Neural cell (in vitro differentiated cells): Measurements from ENCODE around the gene GOT1.

Experiments used
- CTCF ChIP-seq: fragments of 450-650 bp; IDR thresholded peaks from 2 replicates; pipeline ENCODE4 v1.5.1; 2014; ENCODE audit warnings: antibody characterized with exemption, mild to moderate bottlenecking, moderate library complexity; ENCODE audit not compliant: poor library complexity, severe bottlenecking
- EP300 ChIP-seq: fragments of 450-650 bp; conservative IDR thresholded peaks from 2 replicates; pipeline ENCODE4 v1.6.1; 2014; ENCODE audit warnings: antibody characterized with exemption, mild to moderate bottlenecking, moderate library complexity; ENCODE audit not compliant: poor library complexity, severe bottlenecking
- EZH2 ChIP-seq: fragments of 200-600, 300-800 bp; shearing (Covaris generic), sonication (generic); IDR thresholded peaks from 2 replicates; pipeline ENCODE4 v1.6.1; 2014; ENCODE audit warnings: antibody characterized with exemption, low read length, borderline replicate concordance, mild to moderate bottlenecking; ENCODE audit not compliant: insufficient read depth, poor library complexity, severe bottlenecking
- MXI1 ChIP-seq: fragments of 450-650 bp; conservative IDR thresholded peaks from 2 replicates; pipeline ENCODE4 v1.6.1; 2014; ENCODE audit warnings: antibody characterized with exemption, mild to moderate bottlenecking; ENCODE audit not compliant: poor library complexity, severe bottlenecking
- POLR2AphosphoS5 ChIP-seq: IDR thresholded peaks from 2 replicates; pipeline ENCODE4 v1.6.1; 2012
- RAD21 ChIP-seq: fragments of 450-650 bp; conservative IDR thresholded peaks from 2 replicates; pipeline ENCODE4 v1.6.1; 2014; ENCODE audit warnings: antibody characterized with exemption, mild to moderate bottlenecking, moderate library complexity
- TF ChIP-seq, protein P1 (sequence below): IDR thresholded peaks from 2 replicates; pipeline ENCODE4 v1.6.1; 2012; ENCODE audit warnings: borderline replicate concordance

DNA sequence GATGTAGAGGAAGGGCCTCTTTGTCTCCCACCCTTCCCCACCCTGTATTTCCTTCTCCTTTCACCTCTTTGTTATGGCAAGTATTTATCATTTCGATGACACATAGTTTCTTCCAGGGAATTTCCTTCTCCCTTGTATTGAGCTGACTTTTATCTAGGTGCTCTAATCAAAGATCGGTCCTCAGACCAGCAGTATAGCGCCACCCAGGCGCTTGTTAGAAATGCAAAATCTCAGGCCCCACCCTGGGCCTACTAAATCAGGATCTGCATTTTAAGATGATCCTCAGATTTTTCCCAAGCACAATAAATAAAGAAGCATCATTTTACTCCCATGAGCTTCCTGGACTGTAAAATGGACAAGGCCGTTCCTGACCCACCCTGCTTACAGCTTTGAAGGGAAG lies 12.0 kb upstream of the GOT1 start:
- TF ChIP-seq CTCF (no peak), EZH2 (no peak), RAD21 (no peak), EP300 (no peak), POLR2AphosphoS5 (no peak), MXI1 (no peak)
- TF ChIP-seq, protein P1, sequence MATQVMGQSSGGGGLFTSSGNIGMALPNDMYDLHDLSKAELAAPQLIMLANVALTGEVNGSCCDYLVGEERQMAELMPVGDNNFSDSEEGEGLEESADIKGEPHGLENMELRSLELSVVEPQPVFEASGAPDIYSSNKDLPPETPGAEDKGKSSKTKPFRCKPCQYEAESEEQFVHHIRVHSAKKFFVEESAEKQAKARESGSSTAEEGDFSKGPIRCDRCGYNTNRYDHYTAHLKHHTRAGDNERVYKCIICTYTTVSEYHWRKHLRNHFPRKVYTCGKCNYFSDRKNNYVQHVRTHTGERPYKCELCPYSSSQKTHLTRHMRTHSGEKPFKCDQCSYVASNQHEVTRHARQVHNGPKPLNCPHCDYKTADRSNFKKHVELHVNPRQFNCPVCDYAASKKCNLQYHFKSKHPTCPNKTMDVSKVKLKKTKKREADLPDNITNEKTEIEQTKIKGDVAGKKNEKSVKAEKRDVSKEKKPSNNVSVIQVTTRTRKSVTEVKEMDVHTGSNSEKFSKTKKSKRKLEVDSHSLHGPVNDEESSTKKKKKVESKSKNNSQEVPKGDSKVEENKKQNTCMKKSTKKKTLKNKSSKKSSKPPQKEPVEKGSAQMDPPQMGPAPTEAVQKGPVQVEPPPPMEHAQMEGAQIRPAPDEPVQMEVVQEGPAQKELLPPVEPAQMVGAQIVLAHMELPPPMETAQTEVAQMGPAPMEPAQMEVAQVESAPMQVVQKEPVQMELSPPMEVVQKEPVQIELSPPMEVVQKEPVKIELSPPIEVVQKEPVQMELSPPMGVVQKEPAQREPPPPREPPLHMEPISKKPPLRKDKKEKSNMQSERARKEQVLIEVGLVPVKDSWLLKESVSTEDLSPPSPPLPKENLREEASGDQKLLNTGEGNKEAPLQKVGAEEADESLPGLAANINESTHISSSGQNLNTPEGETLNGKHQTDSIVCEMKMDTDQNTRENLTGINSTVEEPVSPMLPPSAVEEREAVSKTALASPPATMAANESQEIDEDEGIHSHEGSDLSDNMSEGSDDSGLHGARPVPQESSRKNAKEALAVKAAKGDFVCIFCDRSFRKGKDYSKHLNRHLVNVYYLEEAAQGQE = no peak
